Gastroesophageal sphincter (tissue), 4 donors: ENCODE measurements around the gene CYBC1. TPM values are rescaled to one million over a fixed set of nuclear protein-coding genes. Genes with fewer than 3 reads are reported as not detected.

Source experiments
- ATAC-seq: fragments of 150-250 bp; one replicate; pipeline ENCODE4 v1.9.1; 2016; ENCODE audit warnings: mild to moderate bottlenecking, moderate library complexity
- H3K27ac ChIP-seq, 4 donors: fragments of 200-600 bp; sonication (generic) in 3 of 4; 1 replicate in 3 of 4; 2 replicates in 1 of 4; pipeline ENCODE4 v1.5.1; 2016 to 2019
- H3K27me3 ChIP-seq: fragments of 200-600 bp; sonication (generic); one replicate; pipeline ENCODE4 v1.5.1; 2019
- H3K36me3 ChIP-seq, 2 donors: fragments of 200-600 bp; sonication (generic); one replicate each; pipeline ENCODE4 v1.5.1; 2019; ENCODE audit warnings: control low read depth in 1 of 2
- H3K4me1 ChIP-seq, 3 donors: fragments of 200-600 bp; sonication (generic); 1 replicate in 2 of 3; 2 replicates in 1 of 3; pipeline ENCODE4 v1.5.1; 2016 to 2019; ENCODE audit warnings: control low read depth in 2 of 3
- H3K4me3 ChIP-seq, 2 donors: fragments of 200-600 bp; sonication (generic); one replicate each; pipeline ENCODE4 v1.5.1; 2019; ENCODE audit warnings: mild to moderate bottlenecking in 1 of 2, moderate library complexity in 1 of 2
- H3K9me3 ChIP-seq, 3 donors: fragments of 200-600 bp; sonication (generic); one replicate each; pipeline ENCODE4 v1.5.1; 2017 to 2019; ENCODE audit warnings: control low read depth in 2 of 3
- CTCF ChIP-seq, 4 experiments: fragments of 200-600 bp in 2 of 4; fragments of 450-650 bp in 2 of 4; sonication (generic) in 1 of 4; IDR thresholded peaks; one replicate each; pipeline ENCODE4 v1.5.1; 2017 to 2019; ENCODE audit warnings: antibody characterized with exemption in 4 of 4, mild to moderate bottlenecking in 2 of 4, moderate library complexity in 2 of 4
- EP300 ChIP-seq: sonication (generic); formaldehyde crosslinking; IDR thresholded peaks from one replicate; pipeline ENCODE4 v1.6.1; 2017; ENCODE audit warnings: antibody characterized with exemption, mild to moderate bottlenecking
- POLR2A ChIP-seq, 2 donors: fragments of 450-650 bp; IDR thresholded peaks; one replicate each; pipeline ENCODE4 v1.6.1; 2017; ENCODE audit warnings: antibody characterized with exemption in 2 of 2, mild to moderate bottlenecking in 2 of 2, moderate library complexity in 1 of 2
- POLR2AphosphoS5 ChIP-seq: sonication (generic); formaldehyde crosslinking; IDR thresholded peaks from one replicate; pipeline ENCODE4 v1.6.1; 2017; ENCODE audit warnings: antibody characterized with exemption
- WGBS, 2 donors: methylation state at CpG; one replicate each; pipeline ENCODE4 v1.1.5; 2018; ENCODE audit warnings: low coverage in 1 of 2; 5-methylcytosine and 5-hydroxymethylcytosine counted together
- total RNA-seq, 4 donors: library from RNA; depleted of rRNA; stranded (reverse); fragments of >200 nt; gene quantifications; one replicate each; pipeline ENCODE4 v1.1.0, GENCODE V29; 2016

Gene CYBC1
- total RNA-seq, 4 donors from 2014 or later = 53.8 to 78.5 (median 59.4) TPM

DNA sequence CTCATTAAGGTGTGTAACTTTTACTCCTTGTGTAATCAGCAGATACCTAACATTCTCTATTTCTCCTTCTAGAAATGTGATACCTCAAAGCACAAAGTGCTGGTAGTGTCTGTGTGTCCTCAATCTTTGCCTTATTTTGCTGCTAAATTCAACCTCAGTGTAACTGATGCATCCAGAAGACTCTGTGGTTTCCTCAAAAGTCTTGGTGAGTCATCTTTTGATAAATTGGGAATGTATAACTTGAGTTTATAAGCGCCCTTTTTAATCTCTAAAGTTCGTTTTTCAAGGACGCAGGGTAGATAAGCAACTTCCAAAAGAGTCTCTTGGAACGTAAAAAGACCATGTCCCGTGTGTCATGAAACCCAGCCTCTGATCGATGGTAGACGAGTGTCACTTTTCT lies 18.1 kb upstream of the CYBC1 start:
- Histone ChIP-seq H3K27me3 (no peaks in the 10 kb centered on the region), H3K4me3 (no peak overlapping the region), H3K27ac (no peak overlapping the region), H3K9me3 (no peaks in the 10 kb centered on the region), H3K4me1 (peaks cover 0 to 3% (median 0%) of the 10 kb centered on the region in 3 donors), H3K36me3 (peaks cover 0 to 97% of the 10 kb centered on the region in 2 donors)
- WGBS, 2 donors = 79 to 88% methylated on average over 7 of the region's 7 CpGs
- TF ChIP-seq POLR2A (IDR thresholded peaks at IDR 0.05) = no peak
- TF ChIP-seq EP300 = no peak
- TF ChIP-seq POLR2AphosphoS5 = no peak
- TF ChIP-seq CTCF (IDR thresholded peaks at IDR 0.05) = no peak
- ATAC-seq = no peak

GRCh38 chr17:82465023-82465603 lies 14.6 kb upstream of the CYBC1 start:
- TF ChIP-seq CTCF (IDR thresholded peaks at IDR 0.05) (no peak), POLR2AphosphoS5 (no peak), POLR2A (IDR thresholded peaks at IDR 0.05) (no peak), EP300 (no peak)
- WGBS, 2 donors = 75 to 90% methylated on average over 4 to 5 of the region's 7 CpGs
- H3K4me1 ChIP-seq = peaks cover 0 to 35% (median 0%) of the 10 kb centered on the region in 3 donors
- H3K27ac ChIP-seq = no peak overlapping the region
- H3K27me3 ChIP-seq = no peaks in the 10 kb centered on the region
- H3K36me3 ChIP-seq = peaks cover 0 to 100% of the 10 kb centered on the region in 2 donors
- no peak overlapping the region for H3K4me3 ChIP-seq
- no peaks in the 10 kb centered on the region for H3K9me3 ChIP-seq
- ATAC-seq = no peak

GRCh38 chr17:82464567-82464929 lies 14.0 kb upstream of the CYBC1 start:
- TF ChIP-seq EP300 = no peak
- H3K27ac ChIP-seq = no peak overlapping the region
- WGBS, 2 donors = 62 to 90% methylated on average over 4 to 9 of the region's 11 CpGs
- no peaks in the 10 kb centered on the region for H3K27me3 ChIP-seq
- peaks cover 0 to 97% of the 10 kb centered on the region in 2 donors for H3K36me3 ChIP-seq
- H3K4me1 ChIP-seq = peaks cover 0 to 40% (median 5%) of the 10 kb centered on the region in 3 donors
- no peak overlapping the region for H3K4me3 ChIP-seq
- no peak for ATAC-seq
- H3K9me3 ChIP-seq = no peaks in the 10 kb centered on the region

GRCh38 chr17:82463925-82464566 lies 13.5 kb upstream of the CYBC1 start:
- H3K4me1 ChIP-seq = peaks cover 0 to 45% (median 10%) of the 10 kb centered on the region in 3 donors
- TF ChIP-seq EP300 (no peak), POLR2AphosphoS5 (no peak), POLR2A (IDR thresholded peaks at IDR 0.05) (no peak), CTCF (IDR thresholded peaks at IDR 0.05) (no peak)
- H3K9me3 ChIP-seq = no peaks in the 10 kb centered on the region
- H3K4me3 ChIP-seq = no peak overlapping the region
- peaks cover 0 to 92% of the 10 kb centered on the region in 2 donors for H3K36me3 ChIP-seq
- no peaks in the 10 kb centered on the region for H3K27me3 ChIP-seq
- no peak for ATAC-seq
- H3K27ac ChIP-seq = peak overlapping the region in 2 of 4 donors; percentile 7 to 28
- 61 to 62% methylated on average over 5 to 6 of the region's 7 CpGs for WGBS, 2 donors

DNA sequence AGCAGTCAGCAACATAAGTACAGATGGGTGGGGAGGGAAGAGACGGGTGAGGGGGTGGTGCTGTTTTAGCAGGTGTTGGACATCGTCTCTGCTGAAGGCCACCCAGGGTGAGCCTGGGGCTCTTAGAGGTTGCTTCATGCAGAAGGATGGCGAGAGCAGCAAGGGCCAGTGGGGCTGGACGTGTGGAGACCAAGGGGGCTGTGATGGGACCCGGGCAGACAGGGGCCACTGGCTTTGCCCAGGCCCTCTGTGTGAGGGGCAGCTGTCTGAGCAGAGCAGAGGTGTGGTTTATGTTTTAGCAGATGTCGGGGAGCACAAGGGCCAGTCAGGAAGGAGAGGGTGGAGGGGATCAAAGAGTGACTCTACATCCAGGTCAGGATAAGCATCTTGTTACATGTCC lies 12.8 kb upstream of the CYBC1 start:
- Histone ChIP-seq H3K27me3 (no peaks in the 10 kb centered on the region), H3K9me3 (no peaks in the 10 kb centered on the region), H3K4me1 (peaks cover 0 to 47% (median 10%) of the 10 kb centered on the region in 3 donors), H3K27ac (peak overlapping the region in 2 of 4 donors; percentile 7 to 28), H3K36me3 (peaks cover 0 to 86% of the 10 kb centered on the region in 2 donors), H3K4me3 (no peak overlapping the region)
- TF ChIP-seq POLR2AphosphoS5 = no peak
- no peak for TF ChIP-seq EP300
- no peak for TF ChIP-seq POLR2A (IDR thresholded peaks at IDR 0.05)
- no peak for TF ChIP-seq CTCF (IDR thresholded peaks at IDR 0.05)
- WGBS, 2 donors = 50% methylated on average over 3 of the region's 6 CpGs; no CpG with 5 or more reads in 1 of the 2 donors
- no peak for ATAC-seq
